ENCODE results near the gene FBXL2. TPM values are rescaled to one million over a fixed set of nuclear protein-coding genes. Genes with fewer than 3 reads are reported as not detected.
"Not testable (repeated sequence)": the region's sequence is repeated elsewhere in the genome, so short reads cannot be mapped to it uniquely, and the experiment has no call there.

The FBXL2 gene
- total and polyA plus RNA-seq, 11 donors = 0.91 to 5.8 (median 1.8) TPM

DNA sequence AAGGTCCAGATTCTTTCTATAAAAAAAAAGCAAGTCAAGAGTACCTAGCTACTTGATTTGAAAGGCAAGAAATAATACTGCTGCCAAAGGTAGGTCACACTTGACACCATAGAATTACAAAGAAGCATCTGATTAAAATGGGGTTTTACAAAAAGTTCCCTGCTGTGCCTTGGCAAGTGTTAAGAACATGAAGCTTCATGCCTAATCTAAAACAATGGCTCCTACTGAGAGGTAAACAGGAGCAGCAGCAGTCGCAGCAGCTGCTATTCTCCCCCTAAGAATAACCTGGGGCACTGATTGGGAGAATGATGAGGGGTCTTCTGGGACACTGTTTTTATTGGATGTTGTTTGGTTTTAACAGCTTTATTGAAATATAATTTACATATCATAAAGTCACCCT, 148.8 kb downstream of the FBXL2 start:
- peaks cover 0 to 59% (median 35%) of the 10 kb centered on the region in 12 donors for H3K4me1 ChIP-seq
- H3K4me3 ChIP-seq = no peak overlapping the region
- DNase-seq = no peak
- no peak overlapping the region for H3K27ac ChIP-seq
- peaks cover 0 to 42% (median 28%) of the 10 kb centered on the region in 9 donors for H3K36me3 ChIP-seq
- no peaks in the 10 kb centered on the region for H3K27me3 ChIP-seq
- no peak for ATAC-seq
- TF ChIP-seq, protein P1, sequence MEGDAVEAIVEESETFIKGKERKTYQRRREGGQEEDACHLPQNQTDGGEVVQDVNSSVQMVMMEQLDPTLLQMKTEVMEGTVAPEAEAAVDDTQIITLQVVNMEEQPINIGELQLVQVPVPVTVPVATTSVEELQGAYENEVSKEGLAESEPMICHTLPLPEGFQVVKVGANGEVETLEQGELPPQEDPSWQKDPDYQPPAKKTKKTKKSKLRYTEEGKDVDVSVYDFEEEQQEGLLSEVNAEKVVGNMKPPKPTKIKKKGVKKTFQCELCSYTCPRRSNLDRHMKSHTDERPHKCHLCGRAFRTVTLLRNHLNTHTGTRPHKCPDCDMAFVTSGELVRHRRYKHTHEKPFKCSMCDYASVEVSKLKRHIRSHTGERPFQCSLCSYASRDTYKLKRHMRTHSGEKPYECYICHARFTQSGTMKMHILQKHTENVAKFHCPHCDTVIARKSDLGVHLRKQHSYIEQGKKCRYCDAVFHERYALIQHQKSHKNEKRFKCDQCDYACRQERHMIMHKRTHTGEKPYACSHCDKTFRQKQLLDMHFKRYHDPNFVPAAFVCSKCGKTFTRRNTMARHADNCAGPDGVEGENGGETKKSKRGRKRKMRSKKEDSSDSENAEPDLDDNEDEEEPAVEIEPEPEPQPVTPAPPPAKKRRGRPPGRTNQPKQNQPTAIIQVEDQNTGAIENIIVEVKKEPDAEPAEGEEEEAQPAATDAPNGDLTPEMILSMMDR (IDR thresholded peaks at IDR 0.05) = no peak
- intact Hi-C loops (cut with DNase I) = no loop called here
- H3K9me3 ChIP-seq = no peaks in the 10 kb centered on the region
- WGBS, 4 donors = 43 to 50% (median 50%) methylated on average over 1 of the region's 1 CpG

DNA sequence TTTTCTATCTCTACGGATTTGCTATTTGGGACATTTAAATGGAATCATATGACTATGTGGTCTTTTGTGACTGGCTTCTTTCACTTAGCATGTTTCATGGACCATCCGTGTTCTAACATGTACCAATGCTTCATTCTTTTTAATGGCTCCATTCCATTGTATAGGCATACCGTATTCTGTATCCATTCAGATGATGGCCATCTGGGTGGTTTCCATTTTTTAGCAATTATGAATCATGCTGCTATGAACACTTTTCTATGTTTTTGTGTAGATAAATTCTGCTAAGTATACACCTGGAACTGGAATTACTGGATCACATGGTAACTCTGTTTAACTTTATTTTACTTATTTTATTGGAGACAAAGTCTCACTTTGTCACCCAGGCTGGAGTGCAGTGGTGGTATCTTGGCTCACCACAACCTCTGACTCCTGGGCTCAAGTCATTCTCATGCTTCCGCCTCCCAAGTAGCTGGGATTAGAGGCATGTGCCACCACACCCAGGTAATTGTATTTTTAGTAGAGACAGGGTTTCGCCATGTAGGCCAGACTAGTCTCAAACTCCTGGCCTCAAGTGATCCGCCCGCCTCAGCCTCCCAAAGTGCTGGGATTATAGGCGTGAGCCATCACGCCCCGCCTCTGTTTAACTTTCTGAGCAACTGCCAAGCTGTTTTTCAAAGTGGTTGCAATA, 149.5 kb downstream of the FBXL2 start:
- TF ChIP-seq, protein P1 (IDR thresholded peaks at IDR 0.05) = no peak
- no peak for TF ChIP-seq POLR2A (IDR thresholded peaks at IDR 0.05)
- Histone ChIP-seq H3K4me3 (no peak overlapping the region), H3K9me3 (no peaks in the 10 kb centered on the region), H3K27ac (no peak overlapping the region), H3K27me3 (no peaks in the 10 kb centered on the region), H3K36me3 (peaks cover 0 to 36% (median 22%) of the 10 kb centered on the region in 9 donors), H3K4me1 (peaks cover 0 to 65% (median 41%) of the 10 kb centered on the region in 12 donors)
- WGBS, 4 donors = 94 to 96% (median 95%) methylated on average over 10 of the region's 10 CpGs
- intact Hi-C loops (cut with DNase I) = no loop called here
- DNase-seq = no peak
- no peak for ATAC-seq

GRCh38 chr3:33428734-33429133, 151.5 kb downstream of the FBXL2 start:
- no peaks in the 10 kb centered on the region for H3K9me3 ChIP-seq
- ATAC-seq (peak in 1 of 4 donors; percentile 29), DNase-seq (no peak)
- TF ChIP-seq, protein P1 (IDR thresholded peaks at IDR 0.05) = no peak
- TF ChIP-seq POLR2A (IDR thresholded peaks at IDR 0.05) = no peak
- H3K4me3 ChIP-seq = no peak overlapping the region
- no peaks in the 10 kb centered on the region for H3K27me3 ChIP-seq
- H3K27ac ChIP-seq = peak overlapping the region in 1 of 12 donors; percentile 6
- peaks cover 0 to 78% (median 47%) of the 10 kb centered on the region in 12 donors for H3K4me1 ChIP-seq
- intact Hi-C loops (cut with DNase I) = no loop called here
- 66 to 81% (median 77%) methylated on average over 7 of the region's 7 CpGs for WGBS, 4 donors
- peaks cover 0 to 17% (median 6%) of the 10 kb centered on the region in 9 donors for H3K36me3 ChIP-seq

GRCh38 chr3:33429306-33429705, 152.1 kb downstream of the FBXL2 start:
- H3K4me3 ChIP-seq; ATAC-seq; DNase-seq; H3K9me3 ChIP-seq; H3K27me3 ChIP-seq; intact Hi-C loops (cut with DNase I): not testable (repeated sequence)
- peaks cover 0 to 11% (median under 1%) of the 10 kb centered on the region in 9 donors for H3K36me3 ChIP-seq
- H3K27ac ChIP-seq = peak overlapping the region in 1 of 12 donors; percentile 6
- H3K4me1 ChIP-seq = peaks cover 0 to 83% (median 46%) of the 10 kb centered on the region in 12 donors
- 76 to 90% (median 82%) methylated on average over 2 of the region's 2 CpGs for WGBS, 4 donors
